Esophagus muscularis mucosa (tissue), 3 donors: ENCODE measurements around the gene PRM1.

Experiments
- POLR2AphosphoS5 ChIP-seq, 2 donors: sonication (generic); formaldehyde crosslinking; IDR thresholded peaks; one replicate each; pipeline ENCODE4 v1.6.1; 2017; ENCODE audit warnings: antibody characterized with exemption in 2 of 2
- TF ChIP-seq, protein P1 (sequence below), 3 experiments: fragments of 200-600 bp in 2 of 3; fragments of 450-650 bp in 1 of 3; sonication (generic) in 2 of 3; IDR thresholded peaks; one replicate each; pipeline ENCODE4 v1.5.1; 2017 to 2019; ENCODE audit warnings: antibody characterized with exemption in 3 of 3, mild to moderate bottlenecking in 2 of 3, moderate library complexity in 1 of 3

DNA sequence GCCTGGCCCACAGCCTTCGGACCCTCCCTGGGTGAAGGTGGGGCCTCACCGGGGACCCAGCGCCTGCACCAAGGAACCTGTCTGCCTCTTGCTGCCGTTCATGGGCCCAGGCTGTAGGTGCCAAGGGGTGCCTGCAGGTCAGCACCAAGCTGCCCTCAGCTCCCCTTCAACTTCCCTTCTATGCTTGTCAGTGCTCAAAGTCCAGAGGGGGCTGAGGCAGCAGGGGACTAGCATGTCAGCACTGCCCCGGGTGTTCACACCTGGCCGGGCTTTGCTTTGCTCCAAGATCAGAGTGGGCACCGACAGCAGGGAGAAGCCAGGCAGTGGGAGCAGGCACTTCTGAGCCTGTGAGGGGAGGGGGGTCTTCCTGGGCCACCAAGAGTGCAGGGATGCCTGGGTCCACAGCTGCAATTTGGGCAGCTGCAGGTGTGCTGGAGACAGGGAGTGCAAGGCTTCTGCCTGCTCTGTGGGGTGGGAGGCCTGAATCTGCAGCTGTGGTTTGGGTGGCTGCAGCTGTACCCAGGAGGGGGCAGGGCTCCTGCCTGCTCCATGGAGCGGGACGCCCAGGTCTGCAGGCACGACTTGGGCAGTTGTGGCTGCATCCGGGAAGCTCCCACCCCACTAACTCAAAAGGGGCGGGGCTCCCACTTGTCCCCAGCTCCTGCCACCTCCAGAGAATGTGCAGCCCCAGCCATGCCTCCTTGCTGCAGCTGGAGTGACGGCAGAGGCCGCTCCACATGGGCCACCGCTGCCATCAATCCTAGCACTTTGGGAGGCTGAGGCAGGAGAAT, 27.6 kb upstream of the PRM1 start:
- TF ChIP-seq, protein P1, sequence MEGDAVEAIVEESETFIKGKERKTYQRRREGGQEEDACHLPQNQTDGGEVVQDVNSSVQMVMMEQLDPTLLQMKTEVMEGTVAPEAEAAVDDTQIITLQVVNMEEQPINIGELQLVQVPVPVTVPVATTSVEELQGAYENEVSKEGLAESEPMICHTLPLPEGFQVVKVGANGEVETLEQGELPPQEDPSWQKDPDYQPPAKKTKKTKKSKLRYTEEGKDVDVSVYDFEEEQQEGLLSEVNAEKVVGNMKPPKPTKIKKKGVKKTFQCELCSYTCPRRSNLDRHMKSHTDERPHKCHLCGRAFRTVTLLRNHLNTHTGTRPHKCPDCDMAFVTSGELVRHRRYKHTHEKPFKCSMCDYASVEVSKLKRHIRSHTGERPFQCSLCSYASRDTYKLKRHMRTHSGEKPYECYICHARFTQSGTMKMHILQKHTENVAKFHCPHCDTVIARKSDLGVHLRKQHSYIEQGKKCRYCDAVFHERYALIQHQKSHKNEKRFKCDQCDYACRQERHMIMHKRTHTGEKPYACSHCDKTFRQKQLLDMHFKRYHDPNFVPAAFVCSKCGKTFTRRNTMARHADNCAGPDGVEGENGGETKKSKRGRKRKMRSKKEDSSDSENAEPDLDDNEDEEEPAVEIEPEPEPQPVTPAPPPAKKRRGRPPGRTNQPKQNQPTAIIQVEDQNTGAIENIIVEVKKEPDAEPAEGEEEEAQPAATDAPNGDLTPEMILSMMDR (IDR thresholded peaks at IDR 0.05), result no peak
- no peak for TF ChIP-seq POLR2AphosphoS5 (IDR thresholded peaks at IDR 0.05)
